Psoas muscle (tissue), 8 donors: ENCODE data around the gene PC. TPM values are rescaled to one million over a fixed set of nuclear protein-coding genes. Genes with fewer than 3 reads are reported as not detected.

Experiments used
- ATAC-seq, 4 donors: fragments of 200-7000 bp; cut with Tn5 transposase; one replicate each; pipeline ENCODE4 v1.9.1; 2020; ENCODE audit warnings: moderate library complexity in 3 of 4, mild to moderate bottlenecking in 2 of 4
- DNase-seq, 2 donors: peaks; one replicate each; pipeline ENCODE4 v3.0.0-alpha.2; 2020
- H3K27ac ChIP-seq: fragments of 200-600 bp; one replicate; pipeline ENCODE4 v1.8.0; 2022
- H3K27me3 ChIP-seq, 3 donors: fragments of 200-600 bp in 1 of 3; one replicate each; pipeline versions ENCODE4 v1.6.1 to v1.8.0; 2013 to 2022; ENCODE audit warnings: low read length in 2 of 3, mild to moderate bottlenecking in 2 of 3, moderate library complexity in 1 of 3; ENCODE audit not compliant: insufficient read depth in 3 of 3
- H3K36me3 ChIP-seq, 2 donors: fragments of 200-600 bp in 1 of 2; one replicate each; pipeline versions ENCODE4 v1.6.1 to v1.8.0; 2013 to 2022; ENCODE audit warnings: low read depth in 1 of 2, mild to moderate bottlenecking in 1 of 2, moderate library complexity in 1 of 2; ENCODE audit not compliant: insufficient read depth in 1 of 2
- H3K4me1 ChIP-seq: fragments of 200-600 bp; one replicate; pipeline ENCODE4 v1.8.0; 2022
- H3K4me3 ChIP-seq: fragments of 200-600 bp; one replicate; pipeline ENCODE4 v1.8.0; 2022; ENCODE audit warnings: mild to moderate bottlenecking
- H3K9me3 ChIP-seq: fragments of 200-600 bp; one replicate; pipeline ENCODE4 v1.8.0; 2022
- WGBS, 3 donors: extraction: QIAGEN DNeasy Blood & Tissue Kit; methylation state at CpG; one replicate each; pipeline versions ENCODE4 v1.1.6 to v1.1.7; 2013; 5-methylcytosine and 5-hydroxymethylcytosine counted together
- intact Hi-C, 2 donors: fragments of 100-400 bp; cut with DNase I; formaldehyde crosslinking; loops; one replicate each; pipeline versions ENCODE4 v1.11.0 to v1.14.2; 2022
- polyA plus RNA-seq, 3 donors: library from polyadenylated mRNA; stranded (reverse); fragments of 200-250 nt; gene quantifications; one replicate each; pipeline ENCODE4 v1.2.3, GENCODE V29; 2013
- total RNA-seq, 4 donors: library from RNA; stranded (reverse); fragmentation: NEBNext Ultra II Directional in 2 of 4; extraction: Animal tissue kit (Norgen Biotek cat#: 25700) in 2 of 4; gene quantifications; one replicate each; pipeline versions ENCODE4 v1.2.1 to v1.2.4, GENCODE V29; 2021 to 2023
- TF ChIP-seq, protein P1 (sequence below): fragments of 200-600 bp; IDR thresholded peaks from one replicate; pipeline ENCODE4 v1.8.0; 2022; ENCODE audit warnings: antibody characterized with exemption
- donor health status: healthy with polysubstance abuse.
- donor health status: DM: no; HTN: no; CAD: no; lungs with moderate emphysema.
- donor health status: Bipolar disorder and iron deficiency.
- donor health status: healthy.
- donor health status: DM: yes; HTN: yes; CAD: no.
- donor health status: DM: no; HTN: no; CAD: no.
- donor health status: DM: no; HTN: no; CAD: no.
- donor health status: DM: yes; HTN: yes; CAD: no.

Gene PC
- total and polyA plus RNA-seq, 7 donors: 11.1 to 48.8 (median 18.3) TPM

DNA sequence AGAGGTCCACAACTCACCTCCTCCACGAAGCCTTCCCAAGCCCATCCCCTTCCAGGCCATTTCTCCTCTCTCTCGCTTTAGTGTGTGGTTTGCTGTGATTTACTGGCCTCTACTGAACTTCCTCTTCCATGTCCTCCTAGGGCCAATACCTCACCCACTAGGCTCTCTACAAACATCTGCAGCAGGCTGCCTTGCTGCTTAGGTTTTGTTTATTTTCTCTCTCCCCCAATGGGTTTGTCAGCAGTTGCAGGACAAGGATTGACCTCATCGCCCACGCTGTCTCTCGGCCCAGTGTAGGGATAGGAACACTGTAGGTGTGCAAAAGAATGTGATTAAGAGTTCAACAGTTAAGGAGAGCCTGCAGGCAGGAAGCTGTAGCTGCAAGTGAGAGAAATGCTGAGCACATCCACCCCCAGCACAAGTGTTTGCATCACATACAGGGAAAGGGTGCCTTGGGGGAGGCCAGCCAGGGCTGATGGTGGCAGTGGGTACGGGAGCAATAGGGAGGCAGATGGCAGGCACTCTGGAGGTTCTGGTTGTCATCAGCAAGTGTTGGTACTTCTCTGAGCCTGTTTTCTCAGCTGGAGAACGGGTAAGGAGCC, 1.4 kb downstream of the PC start:
- peaks cover 8% of the 10 kb centered on the region for H3K4me1 ChIP-seq
- no peak overlapping the region for H3K4me3 ChIP-seq
- intact Hi-C loops: loop anchor here in 1 of 2 donors (5.0 kb wide), 1 partner anchor 64 kb away; no protein-coding TSS in a partner anchor
- no peak overlapping the region for H3K27ac ChIP-seq
- ATAC-seq: no peak
- WGBS, 3 donors: 80 to 82% (median 81%) methylated on average over 7 of the region's 7 CpGs
- no peaks in the 10 kb centered on the region for H3K9me3 ChIP-seq
- H3K27me3 ChIP-seq: no peaks in the 10 kb centered on the region
- DNase-seq: no peak
- peaks cover 0 to 9% of the 10 kb centered on the region in 2 donors for H3K36me3 ChIP-seq
- TF ChIP-seq, protein P1, sequence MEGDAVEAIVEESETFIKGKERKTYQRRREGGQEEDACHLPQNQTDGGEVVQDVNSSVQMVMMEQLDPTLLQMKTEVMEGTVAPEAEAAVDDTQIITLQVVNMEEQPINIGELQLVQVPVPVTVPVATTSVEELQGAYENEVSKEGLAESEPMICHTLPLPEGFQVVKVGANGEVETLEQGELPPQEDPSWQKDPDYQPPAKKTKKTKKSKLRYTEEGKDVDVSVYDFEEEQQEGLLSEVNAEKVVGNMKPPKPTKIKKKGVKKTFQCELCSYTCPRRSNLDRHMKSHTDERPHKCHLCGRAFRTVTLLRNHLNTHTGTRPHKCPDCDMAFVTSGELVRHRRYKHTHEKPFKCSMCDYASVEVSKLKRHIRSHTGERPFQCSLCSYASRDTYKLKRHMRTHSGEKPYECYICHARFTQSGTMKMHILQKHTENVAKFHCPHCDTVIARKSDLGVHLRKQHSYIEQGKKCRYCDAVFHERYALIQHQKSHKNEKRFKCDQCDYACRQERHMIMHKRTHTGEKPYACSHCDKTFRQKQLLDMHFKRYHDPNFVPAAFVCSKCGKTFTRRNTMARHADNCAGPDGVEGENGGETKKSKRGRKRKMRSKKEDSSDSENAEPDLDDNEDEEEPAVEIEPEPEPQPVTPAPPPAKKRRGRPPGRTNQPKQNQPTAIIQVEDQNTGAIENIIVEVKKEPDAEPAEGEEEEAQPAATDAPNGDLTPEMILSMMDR: no peak

DNA sequence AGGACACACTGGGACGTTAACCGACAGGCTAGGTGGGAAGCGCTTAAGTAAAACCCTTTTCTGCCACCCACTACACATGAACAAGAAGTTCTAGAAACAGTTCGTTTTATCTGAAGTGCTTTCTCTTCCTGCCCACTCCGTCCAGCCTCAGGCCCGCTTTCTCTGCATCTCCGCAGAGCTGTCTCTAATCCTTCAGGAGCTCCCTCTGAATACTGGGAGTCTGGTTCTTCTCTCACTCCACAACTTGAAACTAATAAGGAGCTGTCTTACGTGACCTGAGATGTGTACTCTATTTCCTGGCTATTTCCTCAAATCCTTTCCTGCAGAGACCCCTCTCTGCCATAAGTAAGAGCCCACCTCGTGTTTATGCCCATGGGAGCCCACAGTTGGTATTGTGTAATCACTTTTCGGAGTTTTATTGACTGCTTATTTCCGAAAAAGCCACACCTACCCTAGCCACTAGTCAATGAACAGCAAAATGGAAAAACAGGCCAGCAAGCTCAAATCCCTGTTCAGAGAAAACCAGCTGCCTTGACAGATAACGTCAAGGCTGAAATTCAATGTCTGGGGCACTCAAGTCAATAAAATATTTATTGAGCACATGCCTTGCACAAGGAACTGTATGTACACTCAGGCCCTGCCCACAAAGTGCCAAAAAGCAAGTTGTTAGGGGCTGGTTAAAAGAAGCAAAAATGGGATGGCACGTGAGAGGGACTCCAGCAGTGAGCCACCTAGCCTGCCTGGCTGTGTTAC, 4.9 kb downstream of the PC start:
- Histone ChIP-seq H3K4me1 (peaks cover 18% of the 10 kb centered on the region), H3K9me3 (no peaks in the 10 kb centered on the region), H3K27me3 (no peaks in the 10 kb centered on the region), H3K36me3 (peaks cover 0 to 9% of the 10 kb centered on the region in 2 donors), H3K27ac (no peak overlapping the region), H3K4me3 (no peak overlapping the region)
- WGBS, 3 donors: 83 to 86% (median 84%) methylated on average over 13 of the region's 13 CpGs
- intact Hi-C loops: loop anchor here in 1 of 2 donors (2.0 kb wide), 1 partner anchor 60 kb away; no protein-coding TSS in a partner anchor
- ATAC-seq: no peak
- DNase-seq: no peak
- TF ChIP-seq, protein P1: no peak

DNA sequence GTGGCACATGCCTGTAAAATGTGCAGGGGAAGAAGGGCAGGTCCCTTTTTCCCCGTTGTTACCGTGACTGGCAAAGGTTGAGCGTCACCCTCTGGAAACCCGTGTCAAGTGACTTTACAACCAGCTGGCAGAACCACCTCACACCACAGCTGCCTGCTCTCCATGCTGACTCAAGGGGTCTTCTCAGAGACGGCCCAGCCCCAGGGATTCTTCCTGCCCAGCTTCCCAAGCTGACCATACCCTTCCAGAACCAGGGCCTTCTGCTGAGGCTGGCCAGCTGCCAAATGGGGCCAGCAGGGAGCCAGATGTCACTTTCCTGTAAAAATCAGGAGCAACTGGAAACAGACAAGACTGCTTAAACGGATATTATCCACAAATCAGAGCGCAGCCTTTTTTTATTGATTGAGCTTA, 6.3 kb downstream of the PC start:
- Histone ChIP-seq H3K36me3 (peaks cover 0 to 19% of the 10 kb centered on the region in 2 donors), H3K27ac (peak overlapping the region; percentile 47), H3K27me3 (no peaks in the 10 kb centered on the region), H3K9me3 (no peaks in the 10 kb centered on the region), H3K4me3 (no peak overlapping the region), H3K4me1 (peaks cover 10% of the 10 kb centered on the region)
- intact Hi-C loops: loop anchor here in 1 of 2 donors (2.0 kb wide), 1 partner anchor 59 kb away; no protein-coding TSS in a partner anchor
- 24 to 45% (median 27%) methylated on average over 7 of the region's 7 CpGs for WGBS, 3 donors
- ATAC-seq: peak; percentile 48 to 64 (median 58)
- DNase-seq: no peak
- TF ChIP-seq, protein P1: no peak

DNA sequence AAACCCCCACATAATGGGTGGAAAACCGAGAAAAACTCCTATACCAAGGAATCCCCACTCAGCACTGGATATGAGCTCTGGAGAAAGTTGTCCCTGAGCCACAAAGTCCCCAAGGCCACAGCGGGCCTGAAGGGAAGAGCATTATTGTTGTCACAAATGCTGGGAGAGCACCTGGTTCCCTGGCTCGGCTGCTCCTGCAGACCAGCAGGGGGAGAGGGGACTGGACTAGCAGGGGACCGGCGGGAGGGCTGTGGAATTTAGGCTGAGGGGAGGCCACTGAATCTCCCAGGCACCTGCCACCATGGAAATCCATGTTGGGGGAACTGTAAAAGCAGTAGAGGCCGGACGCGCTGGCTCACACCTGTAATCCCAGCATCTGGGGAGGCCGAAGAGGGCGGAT, 7.0 kb downstream of the PC start:
- Histone ChIP-seq H3K4me3 (no peak overlapping the region), H3K27ac (peak overlapping the region; percentile 78), H3K9me3 (no peaks in the 10 kb centered on the region), H3K4me1 (peaks cover 10% of the 10 kb centered on the region), H3K27me3 (no peaks in the 10 kb centered on the region), H3K36me3 (peaks cover 0 to 25% of the 10 kb centered on the region in 2 donors)
- DNase-seq: no peak
- no peak for ATAC-seq
- intact Hi-C loops: no loop called here
- 88 to 91% (median 90%) methylated on average over 10 of the region's 10 CpGs for WGBS, 3 donors
- TF ChIP-seq, protein P1: no peak
